HG03565 (cell line): ENCODE measurements around the gene CCDC149.
"Not testable (repeated sequence)": the region's sequence is repeated elsewhere in the genome, so short reads cannot be mapped to it uniquely, and the experiment has no call there.

ENCODE experiments used
- ATAC-seq: cut with Tn5 transposase; IDR thresholded peaks from one replicate; pipeline ENCODE4 v1.9.1; 2021; ENCODE audit warnings: mild to moderate bottlenecking, moderate library complexity; ENCODE audit not compliant: unreplicated experiment

Gene CCDC149

DNA sequence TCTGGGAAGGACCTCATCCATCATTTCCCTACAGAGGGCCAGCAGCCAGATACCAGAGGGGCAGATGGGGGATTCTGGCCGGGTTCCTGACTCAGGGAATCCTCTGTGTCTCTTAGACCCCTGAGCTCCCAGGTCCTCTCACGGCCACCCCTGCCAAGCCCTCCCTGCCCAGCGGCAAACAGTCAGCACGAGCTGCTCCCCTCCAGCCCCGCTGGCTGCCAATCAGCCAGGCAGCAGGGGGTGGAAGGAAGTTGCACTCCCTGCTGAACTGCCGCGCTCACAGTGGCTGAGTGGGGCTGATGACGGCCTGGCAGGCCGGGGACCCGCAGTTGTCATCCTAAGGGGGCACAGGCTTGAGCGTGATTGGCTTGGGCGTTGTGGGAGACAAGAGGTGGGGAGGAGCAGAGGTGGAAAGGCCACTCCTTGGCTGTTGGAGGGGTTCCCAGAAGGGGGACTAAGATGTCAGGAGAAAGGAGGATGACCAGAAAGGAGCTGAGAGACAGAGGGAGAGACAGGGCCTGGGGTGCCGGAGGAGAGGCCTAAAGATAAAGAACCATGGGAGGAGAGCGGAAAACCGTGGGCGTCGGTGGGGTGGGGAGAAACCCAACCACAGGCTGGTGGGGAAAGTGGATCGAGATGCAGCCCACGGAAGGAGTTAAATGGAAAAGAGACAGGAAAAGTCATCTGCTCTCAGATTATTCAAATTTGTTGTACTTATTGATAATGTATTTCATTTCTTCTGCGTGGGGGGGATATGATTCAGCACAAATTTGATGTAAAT is 4.4 kb upstream of the CCDC149 start:
- no peak for ATAC-seq

DNA sequence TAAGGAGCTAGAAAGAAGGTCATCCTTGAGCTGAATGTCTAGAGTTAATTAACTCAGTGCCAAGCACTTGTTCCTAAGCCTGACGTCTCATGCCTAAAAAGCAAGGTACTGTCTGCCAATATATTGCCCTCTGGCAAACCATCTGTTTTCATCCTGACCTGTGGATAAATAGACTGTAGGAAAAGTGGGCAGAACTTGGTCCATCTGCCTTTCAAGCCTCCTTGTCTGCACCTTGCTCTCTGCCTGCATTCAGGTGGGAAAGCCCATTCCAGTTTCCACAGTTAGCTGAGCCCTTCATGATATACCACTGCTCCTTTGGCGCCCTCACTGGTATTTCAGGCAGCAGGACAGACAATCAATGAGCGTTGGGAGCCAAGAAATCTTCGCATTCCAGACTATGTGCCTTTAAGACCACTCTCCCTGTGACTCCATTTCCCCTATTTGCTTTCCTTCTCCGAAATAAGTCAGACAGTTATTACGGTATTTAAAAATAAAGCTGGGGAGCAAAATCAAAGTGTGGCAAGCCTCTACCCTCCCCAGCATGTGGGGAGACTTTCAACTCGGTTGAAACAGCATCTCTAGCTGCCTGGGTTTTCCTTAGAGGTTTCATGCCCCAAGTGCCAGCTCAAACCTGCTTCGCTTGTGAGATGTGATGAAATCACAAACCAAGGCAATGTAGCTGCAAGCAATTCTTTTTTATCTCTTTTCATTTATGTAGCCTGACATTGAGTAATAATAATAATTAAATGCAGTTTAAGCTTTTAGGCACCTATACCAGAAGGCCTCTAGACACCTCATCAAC is 2.5 kb upstream of the CCDC149 start:
- no peak for ATAC-seq

DNA sequence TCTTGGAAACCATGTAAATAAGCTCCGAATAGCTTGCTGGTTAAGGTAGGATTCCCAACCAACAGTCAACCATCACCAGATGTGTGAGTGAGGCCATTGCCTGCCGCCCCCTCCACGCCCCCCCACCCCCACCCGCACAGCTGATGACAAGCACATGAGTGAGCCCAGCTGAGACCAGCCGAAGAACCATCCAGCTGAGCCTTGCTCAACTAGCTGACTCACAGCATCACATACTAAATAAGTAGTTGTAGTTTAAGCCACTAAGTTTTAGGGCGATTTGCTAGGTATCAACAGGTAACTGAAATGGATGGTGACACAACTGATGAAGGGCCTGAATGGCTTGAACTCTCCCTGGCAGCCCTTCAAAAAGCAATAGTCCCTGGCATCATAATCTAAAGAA is 1.6 kb upstream of the CCDC149 start:
- no peak for ATAC-seq

DNA sequence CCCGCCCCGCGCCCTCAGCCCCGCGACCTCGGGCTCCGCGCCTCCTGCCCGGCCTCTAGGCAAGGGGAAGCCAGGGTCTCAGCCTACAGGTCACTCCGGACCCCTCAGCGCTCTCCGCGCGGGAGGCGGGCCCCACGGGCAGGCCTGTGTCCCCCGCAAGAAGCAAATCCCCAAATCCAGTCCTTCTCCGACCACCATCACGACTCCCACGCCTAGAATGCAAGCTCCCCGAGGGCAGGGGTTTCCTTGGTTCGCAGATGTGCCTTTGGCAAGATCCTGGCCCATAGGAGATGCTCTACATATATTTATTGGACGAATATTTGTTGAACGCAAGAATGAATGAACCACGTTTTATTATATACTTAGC is 260 bp upstream of the CCDC149 start:
- no peak for ATAC-seq

DNA sequence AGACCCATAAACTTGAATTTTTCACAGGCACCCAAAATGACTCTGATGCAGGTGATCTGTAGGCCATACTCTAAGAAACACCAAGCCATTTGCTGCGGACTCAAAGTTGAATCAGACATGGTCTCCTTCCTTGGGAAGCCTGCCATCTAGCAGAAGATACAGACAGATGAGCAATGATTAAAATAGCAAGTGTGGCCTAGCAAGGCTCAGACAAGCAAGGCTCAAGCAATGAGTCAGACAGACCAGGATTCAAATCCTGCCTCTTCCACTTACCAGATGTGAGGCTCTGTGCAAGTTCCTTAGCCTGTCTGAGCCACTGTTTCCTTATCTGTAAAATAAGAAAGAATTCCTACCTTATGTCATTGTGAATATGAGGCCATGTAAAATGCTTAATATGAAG is 2.3 kb downstream of the CCDC149 start:
- no peak for ATAC-seq

DNA sequence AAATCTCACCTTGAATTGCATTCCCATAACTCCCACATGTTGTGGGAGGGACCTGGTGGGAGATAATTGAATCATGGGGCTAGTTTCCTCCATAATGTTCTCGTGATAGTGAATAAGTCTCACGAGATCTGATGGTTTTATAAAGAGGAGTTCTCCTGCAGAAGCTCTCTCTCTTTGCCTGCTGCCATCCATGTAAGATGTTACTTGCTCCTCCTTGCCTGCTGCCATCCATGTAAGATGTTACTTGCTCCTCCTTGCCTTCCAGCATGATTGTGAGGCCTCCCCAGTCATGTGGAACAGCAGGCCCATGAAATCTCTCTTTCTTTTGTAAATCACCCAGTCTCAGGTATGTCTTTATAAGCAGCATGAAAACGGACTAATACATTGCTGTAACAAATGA is 3.2 kb downstream of the CCDC149 start:
- ATAC-seq: not testable (repeated sequence)

DNA sequence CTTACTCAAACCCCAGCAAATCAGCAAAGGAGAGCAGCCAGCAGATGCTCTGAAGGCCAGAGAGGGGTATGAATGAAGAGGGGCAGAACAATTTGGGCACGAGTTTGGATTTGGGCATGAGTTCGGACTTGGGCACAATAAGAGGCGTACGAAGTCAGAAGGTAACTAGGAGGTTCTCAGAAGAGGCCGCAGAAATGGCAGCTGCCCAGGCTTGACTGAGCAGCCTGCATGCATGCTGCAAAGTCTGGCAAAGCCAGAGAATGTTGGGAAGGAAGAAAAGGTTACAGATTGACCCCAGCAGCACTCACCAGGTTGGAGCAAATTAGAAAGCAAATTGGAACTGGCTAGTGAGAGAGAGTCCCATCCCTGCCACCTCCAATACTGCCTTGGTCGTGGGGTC is 15.2 kb downstream of the CCDC149 start:
- no peak for ATAC-seq

DNA sequence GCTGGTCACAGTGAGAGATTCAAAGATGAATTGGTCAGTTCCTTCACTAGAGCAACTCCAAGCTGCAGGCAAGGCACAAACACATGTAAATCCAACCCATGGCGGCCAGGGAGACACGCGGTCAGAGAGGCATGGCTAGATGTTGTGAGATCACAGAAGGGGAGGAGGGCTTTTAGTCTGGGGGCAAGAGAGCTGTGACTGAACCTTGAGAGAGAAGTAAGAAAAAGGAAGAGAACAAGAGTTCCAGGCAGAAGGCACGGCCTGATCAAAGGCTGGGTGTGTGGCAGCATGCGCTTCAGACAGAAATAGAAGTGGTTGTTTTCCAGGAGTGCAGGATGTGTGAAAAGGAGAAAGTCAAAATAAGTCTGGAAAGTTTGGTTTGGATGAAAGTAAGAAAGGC is 15.9 kb downstream of the CCDC149 start:
- ATAC-seq: no peak

DNA sequence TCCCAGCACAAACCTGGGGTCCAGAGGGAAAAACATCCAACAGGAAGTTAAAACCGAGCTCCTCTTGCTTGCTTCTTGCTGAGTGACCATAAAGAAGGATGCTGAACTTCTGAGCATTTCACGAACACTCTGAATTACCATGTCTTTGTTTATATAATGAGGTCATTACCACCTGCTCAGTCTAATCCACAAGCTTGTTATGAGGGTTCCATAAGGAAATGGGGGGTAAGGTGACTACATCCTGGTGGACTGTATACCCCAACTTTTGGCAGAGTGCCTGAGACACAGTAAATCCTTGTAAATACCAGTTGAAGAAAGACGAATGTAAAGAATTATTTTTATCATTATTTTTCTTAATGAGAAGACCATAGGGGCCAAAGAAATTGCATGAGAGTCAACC is 16.8 kb downstream of the CCDC149 start:
- ATAC-seq: no peak

DNA sequence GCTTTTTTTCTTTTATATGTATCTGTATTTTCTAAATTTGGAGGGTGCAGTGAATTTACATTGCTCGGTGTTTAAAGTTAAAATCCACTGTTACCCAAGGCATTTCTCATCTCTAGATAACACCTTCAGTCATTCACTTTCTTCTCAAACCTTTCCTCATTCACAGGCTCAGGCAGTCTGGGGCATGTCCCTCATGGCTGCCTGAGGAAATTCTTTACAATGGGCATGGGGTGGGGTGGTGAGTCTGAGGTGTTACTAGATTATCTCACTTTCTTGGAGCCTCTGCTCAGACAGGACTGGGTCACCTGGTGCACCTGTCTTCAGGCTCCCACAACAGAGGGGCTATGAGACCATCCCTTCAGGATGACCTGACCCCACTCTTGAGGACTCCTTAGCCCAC is 17.4 kb downstream of the CCDC149 start:
- no peak for ATAC-seq

DNA sequence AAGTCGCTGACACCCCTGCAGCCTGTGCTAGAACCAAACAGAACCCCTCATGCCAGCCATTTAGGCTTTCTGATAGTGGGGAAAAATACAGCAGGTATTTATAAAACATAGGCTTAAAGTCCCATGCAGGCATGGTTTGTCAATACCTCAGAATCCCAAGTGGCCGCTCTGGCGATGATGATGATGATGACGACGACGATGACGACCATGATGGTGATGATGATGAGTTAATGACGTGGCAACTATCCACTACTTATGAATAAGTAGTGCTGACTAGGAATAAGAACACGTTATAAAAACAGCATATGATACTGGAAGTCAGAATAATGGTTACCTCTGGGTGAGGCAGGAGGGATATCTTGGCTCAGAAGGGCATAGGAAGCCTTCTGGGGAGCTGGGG is 18.0 kb downstream of the CCDC149 start:
- no peak for ATAC-seq

DNA sequence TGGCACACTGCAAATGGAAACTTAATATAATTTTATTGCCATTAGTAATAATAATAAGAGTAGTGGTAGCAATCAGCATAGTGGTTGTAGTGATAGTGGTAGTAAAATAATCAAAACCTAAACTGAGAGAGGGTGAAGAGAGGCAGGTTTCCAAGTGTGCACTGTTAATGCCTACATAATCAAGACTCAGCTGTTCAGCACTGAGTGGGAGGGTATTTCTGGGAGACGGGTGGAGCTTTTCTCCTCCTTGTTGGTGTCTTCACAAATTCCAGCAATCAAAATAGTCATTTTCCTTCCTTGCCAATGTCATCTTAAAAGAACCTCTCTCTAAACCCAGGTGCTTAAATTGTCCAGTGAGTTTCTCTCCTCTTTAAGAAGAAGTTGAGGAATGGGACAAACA is 18.6 kb downstream of the CCDC149 start:
- ATAC-seq: no peak

DNA sequence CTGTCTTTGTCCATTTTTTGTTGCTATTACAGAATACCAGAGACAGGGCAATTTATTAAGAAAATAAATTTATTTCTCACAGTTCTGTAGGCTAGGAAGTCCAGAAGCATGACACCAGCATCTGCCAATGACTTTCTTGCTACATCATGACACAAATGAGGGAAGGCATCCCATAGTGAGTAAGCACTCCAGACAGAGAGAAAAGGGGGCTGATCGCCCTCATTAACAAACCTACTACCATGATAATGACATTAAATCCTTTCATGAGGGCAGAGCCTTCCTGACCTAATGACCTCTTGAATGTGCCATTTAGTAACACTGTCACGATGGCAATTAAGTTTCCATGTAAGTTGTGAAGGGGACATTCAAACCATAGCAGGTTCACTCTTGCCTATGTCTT is 20.1 kb downstream of the CCDC149 start:
- ATAC-seq: no peak

DNA sequence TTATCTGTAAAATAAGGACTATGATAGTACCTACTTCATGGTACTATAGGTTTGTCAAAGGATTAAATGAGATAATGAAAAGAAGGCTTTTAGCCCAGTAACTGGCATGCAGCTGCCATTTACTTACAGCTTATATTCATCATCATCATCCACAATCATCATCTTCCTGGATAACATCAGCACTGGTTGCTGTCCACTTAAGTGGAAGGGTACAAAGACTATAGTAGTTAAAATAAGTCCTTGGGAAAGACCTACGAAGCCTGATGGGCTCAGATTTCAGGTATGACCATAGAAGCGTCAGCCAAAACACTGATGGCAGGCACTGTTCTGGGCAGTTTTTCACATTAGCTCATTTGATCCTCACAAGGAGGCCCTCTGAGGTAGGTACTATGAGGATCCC is 20.6 kb downstream of the CCDC149 start:
- ATAC-seq: no peak

DNA sequence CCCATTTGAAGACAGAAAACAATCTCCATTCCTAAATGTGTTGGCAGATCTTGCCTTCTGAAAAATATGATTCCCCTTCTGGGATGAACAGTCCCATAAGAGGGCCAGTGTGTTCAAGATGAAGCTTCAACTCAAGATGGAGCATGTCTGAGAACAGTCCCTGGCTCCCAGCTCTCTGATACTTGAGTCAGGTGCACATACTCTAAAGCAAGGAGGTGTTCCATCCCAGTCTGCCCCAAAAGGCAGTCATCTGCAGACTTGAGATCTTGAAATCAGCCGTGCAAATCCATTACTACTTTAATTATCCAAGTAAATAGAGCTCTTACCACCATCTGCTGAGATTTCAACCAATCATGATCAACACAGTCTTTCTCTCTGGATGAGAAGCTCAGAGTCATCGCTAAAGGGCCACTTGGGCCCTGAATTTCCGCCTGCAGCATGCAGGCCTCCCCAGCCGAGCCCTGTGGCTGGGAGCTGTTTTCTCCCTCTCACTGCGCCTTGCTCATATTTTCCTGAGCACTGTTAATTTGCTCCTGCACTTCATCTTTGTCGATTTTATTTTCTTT is 22.2 kb downstream of the CCDC149 start:
- ATAC-seq: no peak

DNA sequence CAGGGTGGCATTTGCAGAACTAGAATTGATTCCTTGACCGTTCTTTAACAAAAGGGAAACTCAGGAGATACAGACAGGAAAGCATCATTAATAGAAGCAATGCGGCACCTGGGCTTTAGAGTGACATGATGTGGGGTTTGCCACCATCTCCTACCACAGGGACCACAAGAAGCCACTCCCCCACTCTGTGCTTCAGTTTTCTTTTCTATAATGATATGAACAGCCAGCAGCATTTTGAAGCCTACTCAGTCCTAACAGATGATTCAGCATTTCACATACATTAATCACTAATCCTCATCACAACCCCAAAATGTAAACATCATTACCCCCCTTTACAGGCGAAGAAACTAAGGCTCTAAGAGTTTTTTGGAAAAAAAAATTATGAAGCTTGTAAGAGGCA is 22.9 kb downstream of the CCDC149 start:
- no peak for ATAC-seq

DNA sequence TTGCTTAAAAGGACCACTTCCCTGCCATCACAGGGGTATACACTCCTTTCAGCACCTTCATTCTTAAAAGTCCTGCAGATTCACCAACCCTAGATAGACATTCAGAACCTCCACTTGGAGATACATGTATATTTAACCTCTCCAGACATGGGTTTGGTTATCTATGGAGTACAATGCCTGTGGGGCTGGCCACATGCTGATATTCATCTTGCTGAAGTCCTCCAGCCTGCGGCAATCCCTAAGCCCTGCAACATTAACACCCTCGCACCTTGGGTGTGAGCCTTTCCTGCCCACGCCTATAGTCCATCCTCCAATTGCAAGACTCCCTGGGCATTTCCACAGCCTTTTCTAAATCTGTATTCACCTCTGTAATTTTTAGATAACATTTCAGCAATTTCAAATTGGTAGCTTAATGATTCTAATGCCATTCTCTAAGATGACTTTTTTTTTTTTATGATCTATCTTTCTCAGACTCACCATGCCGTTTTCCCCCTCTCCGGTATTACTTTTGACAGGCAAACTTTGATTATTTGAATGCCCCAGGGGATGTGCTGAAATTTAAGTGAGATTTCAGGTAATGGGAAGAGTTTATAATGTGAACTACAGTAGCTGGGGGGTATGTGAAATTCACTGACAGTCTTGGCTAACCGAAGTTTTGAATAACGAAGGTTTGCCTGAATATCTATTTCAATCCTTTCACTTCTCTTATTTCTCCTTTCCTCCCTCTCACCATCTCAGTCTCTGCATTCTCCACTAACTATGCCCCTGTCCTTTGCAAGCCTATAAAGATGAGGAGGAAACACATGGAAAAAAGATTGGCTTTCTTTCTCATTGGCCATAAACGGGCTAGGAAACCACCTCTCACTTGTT is 24.1 kb downstream of the CCDC149 start:
- no peak for ATAC-seq

DNA sequence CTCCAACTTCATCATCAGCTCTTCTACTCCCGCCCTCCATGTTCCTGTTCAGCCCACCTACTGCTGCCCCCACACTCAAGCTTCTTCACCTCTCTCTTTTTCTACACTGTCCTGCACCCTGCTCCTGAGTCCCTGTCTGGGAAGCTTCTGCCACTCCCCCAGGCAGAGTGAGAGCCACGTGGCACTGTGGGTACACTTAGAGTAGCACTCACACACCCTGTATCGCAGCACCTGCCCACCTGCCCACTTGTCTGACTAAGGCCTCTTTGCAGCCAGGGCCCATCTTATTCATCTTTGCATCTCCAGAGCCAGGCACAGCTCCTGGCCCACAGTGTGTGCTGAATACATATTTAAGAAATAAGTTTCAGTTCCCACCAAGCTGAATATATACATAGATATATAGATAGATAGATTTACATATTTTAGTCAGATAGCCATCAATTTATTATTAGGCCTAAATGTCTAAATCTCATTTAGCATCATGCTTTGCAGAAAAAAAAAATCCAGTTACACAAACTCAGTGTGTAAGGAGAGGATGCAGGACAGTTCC is 24.9 kb downstream of the CCDC149 start:
- no peak for ATAC-seq

DNA sequence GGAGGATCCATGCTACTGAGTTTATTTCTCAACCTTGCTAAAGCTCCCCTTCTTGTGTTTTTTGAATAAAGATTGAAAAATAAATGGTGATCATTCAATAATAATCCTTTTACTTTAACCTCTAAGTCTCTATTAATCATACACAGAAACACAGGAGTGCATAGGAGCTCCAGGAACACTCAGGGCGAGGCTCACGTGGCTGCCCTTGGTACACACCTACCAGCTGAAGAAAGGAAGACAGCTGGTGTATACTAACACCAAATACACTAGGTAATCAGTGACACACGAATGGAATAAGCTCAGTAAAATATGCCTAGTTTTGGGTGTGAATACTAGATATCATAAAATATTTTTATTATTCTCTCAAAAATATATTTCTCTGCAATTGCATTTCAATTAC is 26.2 kb downstream of the CCDC149 start:
- ATAC-seq: no peak

DNA sequence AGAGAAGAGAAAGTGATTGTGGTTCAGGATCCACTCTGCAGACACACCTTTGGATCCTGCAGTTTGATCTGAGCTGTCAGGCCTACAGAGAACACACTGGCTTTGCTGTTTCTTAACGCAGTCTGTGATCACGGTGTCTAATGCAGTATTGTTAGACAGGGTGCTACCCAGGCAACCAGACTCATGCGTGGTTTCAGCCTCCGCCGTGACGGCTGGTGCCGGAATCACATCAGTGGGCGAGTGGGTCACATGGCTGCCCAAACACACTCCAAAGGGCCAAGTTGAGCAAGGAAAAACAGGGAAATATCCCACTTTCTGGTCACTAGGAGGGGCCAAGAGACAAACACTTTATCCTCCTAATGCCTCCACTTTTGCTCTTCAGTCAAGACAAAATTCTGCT is 27.5 kb downstream of the CCDC149 start:
- no peak for ATAC-seq

DNA sequence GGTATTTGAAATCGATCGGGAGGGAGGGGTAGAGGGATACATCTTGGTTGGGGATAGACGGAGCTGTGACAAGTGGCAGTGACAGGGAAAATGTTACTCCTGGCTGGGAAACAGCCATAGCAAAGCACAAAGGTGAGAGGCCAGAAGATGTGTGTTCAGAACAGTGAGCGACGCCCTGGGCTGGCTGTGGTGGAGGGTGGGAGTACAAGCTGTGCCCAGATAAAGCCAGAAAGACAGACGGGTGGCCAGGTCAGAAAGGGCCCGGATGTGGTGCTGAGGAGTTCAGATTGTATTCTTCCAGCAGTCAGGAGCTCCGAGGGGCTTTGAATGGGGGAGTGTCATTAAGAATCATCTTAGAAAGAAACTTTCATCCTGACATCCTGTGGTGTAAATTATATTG is 27.9 kb downstream of the CCDC149 start:
- no peak for ATAC-seq
